HG02938 (cell line): ENCODE measurements around the gene PFKFB2.

Experiments
- ATAC-seq: cut with Tn5 transposase; IDR thresholded peaks from one replicate; pipeline ENCODE4 v1.9.1; 2021; ENCODE audit warnings: mild to moderate bottlenecking, moderate library complexity; ENCODE audit not compliant: unreplicated experiment

The PFKFB2 gene

GRCh38 chr1:207021876-207022596 lies 31.0 kb upstream of the PFKFB2 start:
- no peak for ATAC-seq

DNA sequence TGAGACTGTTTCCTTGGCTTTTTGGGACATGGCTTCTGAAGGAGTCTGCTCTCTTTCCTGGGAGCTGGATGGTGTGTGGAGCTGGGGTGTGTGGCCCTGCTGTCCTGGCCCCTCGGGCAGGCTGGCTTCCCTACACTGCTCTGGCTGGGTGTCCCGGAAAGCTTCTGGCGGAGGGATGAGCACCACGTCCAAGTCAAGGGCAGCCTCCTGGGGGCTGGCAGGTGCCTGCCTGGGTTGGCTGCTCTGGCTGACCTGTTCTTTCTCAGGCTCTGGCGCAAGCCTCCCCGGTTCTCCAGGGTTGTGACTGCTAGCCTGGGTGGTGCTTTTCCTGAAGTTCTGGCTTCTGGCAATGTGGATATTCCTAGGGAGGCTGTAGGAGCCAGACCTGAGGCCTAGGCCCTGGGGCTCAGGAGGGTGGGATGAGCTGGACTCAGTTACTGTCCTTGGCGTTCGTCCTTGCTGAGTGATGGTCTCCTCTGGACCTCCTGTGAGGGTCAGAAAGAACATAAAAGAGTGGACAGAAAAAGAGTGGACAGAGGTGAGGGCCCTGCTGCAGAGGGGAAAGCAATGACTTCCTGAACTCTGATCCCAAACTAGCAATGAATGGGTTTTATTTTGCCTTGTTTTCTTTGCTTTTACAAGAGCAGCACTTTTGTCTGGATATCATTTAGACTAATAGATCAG lies 29.9 kb upstream of the PFKFB2 start:
- ATAC-seq, result no peak

GRCh38 chr1:207024202-207025145 lies 28.6 kb upstream of the PFKFB2 start:
- no peak for ATAC-seq

GRCh38 chr1:207025146-207025880 lies 27.8 kb upstream of the PFKFB2 start:
- no peak for ATAC-seq

DNA sequence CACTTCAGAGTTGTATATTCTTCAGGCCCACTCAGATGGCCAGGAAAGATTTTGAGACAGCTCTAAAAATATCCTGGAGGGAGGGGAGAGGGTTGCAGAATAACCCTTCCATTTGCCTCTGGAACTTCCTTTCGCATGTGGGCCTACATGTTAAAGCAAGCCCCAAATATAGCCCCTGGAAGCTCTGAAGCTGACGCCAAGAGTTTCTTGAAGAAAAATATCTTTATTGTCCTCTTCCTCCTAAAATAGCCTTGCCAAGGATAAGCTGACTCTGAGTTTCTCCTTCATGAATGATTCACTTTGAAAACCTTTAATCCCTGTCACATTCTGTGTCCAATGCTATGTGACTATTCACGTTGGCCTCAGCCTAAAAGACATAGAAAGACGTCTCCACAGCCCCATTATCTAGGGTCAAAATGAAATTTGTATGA lies 27.0 kb upstream of the PFKFB2 start:
- ATAC-seq, result no peak

DNA sequence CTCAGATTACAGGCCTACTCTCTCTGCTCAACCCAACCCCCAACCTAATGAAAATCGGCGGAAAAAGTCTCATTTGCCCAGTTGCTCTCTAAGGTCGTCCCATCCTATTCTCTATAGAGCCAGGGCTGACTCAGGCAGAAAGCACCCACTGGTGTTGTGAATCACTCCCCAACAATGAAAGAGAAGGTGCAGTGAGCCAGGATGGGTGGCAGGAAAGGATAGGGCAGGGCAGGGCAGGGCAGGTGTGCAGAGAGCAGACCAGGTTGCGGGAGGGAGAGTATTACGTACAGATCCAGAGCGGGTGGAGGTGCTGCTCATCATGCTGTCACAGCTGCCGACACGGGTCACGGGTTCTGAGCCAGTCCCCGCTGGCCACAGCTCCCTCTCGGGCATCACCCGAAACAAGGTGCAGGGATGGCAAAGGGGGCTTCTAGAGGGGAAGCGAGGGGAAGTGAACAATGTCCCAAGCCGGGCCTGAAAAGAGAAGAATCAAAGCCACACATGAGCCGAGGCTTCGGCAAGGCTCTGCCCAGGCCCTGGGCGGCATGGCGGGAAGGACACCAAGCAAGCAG lies 25.8 kb upstream of the PFKFB2 start:
- no peak for ATAC-seq

- no peak for ATAC-seq
Measured at GRCh38 chr1:207027921-207028320, 25.2 kb upstream of the PFKFB2 start.

- no peak for ATAC-seq
Measured at GRCh38 chr1:207028884-207029650, 24.0 kb upstream of the PFKFB2 start.

GRCh38 chr1:207029701-207030521 lies 23.2 kb upstream of the PFKFB2 start:
- no peak for ATAC-seq

DNA sequence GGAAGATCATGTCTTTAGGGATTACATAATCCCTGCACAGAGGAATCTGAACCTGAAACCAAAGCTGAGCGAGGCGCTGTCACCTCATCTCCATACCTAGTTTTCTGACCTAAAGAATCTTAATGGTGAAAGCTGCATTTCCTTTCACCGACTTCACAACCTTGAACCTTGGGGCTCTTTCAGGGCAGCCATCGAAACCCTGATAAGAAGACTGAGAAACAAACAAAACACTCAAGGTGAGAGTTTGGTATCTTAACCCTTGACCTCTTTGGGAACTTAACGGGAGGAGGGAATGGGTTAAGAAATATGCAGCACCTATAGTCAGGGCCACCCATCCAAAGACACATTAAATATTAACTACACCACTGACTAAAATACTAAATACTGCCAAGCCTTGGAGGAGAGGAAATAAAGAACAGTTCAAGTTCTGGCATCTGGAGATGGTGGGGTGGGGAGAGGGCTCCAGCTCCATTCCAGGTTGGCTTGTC lies 22.5 kb upstream of the PFKFB2 start:
- ATAC-seq, result no peak

DNA sequence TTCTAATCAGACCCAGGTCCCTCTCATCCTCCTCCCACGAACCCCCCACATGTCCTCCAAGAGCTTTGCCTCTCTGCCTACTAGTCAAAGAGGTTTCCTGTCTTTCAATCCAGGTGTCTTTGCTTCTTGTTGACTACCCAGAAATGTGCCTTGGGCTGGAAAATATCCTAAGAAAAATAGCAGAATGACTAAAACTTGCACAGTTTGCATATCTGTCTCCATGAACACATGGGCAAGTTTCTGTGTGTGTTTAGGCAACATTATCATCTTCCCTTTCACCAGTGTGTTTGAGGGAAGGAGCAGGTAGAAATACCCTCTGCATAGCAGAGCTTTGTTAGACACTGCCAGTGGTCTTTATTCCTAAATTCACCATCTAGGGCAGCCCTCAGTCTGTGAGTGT lies 22.1 kb upstream of the PFKFB2 start:
- ATAC-seq, result no peak

DNA sequence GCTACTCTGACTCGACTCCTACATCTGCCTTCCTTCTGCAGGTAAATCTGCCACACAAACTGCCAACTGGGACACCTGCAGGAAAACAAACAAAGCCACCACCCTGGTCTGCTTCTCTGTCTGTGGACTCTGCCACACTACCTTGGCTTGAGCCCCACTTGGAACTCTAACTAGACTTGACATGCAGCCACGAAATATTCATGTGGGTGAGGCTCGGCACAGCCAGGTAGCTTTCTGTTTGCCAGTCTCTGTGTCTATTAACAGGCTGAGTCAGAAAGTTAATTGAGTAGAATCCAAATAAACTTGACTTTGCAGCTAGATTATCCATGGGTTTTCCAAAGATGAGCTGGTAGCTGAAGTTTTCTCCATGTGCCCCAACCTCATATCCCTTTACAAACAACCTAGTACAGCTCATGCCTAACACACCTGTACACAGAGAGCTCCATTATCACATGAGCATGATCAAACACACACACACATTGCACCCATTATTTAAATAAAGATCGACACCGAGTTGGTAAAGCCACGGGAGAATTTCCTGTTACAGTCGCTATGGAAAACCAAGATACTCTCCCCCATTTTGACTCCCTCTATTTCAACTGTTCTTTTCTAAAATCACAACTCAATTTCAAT lies 21.3 kb upstream of the PFKFB2 start:
- ATAC-seq, result no peak

- no peak for ATAC-seq
Measured at GRCh38 chr1:207032528-207033017, 20.5 kb upstream of the PFKFB2 start, which contains the start of gene C1orf116. TSS of gene C1orf116 (minus strand) at chr1:207032756. CDS start at chr1:207027598, 5,158 bp downstream.

- ATAC-seq, result no peak
Measured at GRCh38 chr1:207033302-207033701, 19.8 kb upstream of the PFKFB2 start.

GRCh38 chr1:207034208-207034607 lies 18.9 kb upstream of the PFKFB2 start:
- ATAC-seq, result no peak

- ATAC-seq, result peak; percentile 51
Measured at GRCh38 chr1:207034998-207035397, 18.1 kb upstream of the PFKFB2 start.

DNA sequence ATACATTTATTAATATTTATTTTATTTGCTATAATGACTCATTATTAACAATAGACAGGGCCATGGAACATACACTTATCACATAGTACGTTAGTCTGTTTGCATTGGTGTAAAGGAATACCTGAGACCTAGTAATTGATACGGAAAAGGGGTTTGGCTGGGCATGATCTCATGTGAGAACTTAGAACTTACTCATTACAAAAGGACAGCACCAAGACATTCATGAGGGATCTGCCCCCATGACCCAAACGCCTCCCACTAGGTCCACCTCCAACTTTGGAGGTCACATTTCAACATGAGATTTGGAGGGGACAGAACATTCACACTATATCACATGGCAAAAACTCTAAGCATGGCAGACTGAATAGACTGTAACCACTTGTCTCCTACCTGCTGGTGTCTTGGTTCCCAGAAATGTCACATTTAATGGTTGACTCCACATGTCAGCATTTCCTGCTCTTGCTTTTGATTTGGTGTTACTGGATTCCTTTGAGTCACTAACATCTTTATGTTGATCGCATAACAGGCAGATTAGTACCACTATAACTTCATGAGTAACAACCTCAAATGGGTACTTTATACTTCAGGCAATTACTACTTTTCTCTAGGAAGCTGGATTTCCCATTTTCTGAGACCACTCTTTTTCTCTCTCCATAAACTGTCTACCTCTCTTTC lies 17.1 kb upstream of the PFKFB2 start:
- ATAC-seq, result no peak
